NK-92 (cell line): ENCODE data around the gene FITM1.

Source experiments
- DNase-seq: peaks from one replicate; lab custom pipeline; 2025; ENCODE audit not compliant: unreplicated experiment; lab: John Stamatoyannopoulos, UW

FITM1 gene

DNA sequence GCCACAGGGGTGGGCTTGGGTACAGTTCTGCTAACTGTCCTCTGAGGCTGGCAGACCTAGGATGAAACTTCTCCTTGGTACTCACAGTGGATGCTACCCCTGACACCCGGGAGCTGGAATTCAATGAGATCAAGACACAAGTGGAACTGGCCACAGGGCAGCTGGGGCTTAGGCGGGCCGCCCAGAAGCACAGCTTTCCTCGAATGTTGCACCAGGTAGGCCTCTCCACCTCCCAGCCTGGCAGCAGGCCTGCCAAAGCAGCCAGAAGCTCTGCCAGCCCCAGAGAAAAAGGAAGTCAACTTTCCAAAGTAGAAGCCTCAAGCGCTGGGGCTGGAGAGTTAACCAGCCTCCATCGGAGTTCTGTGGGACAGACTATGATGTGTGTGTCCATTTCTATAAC, 13.3 kb upstream of the FITM1 start:
- no peak for DNase-seq

DNA sequence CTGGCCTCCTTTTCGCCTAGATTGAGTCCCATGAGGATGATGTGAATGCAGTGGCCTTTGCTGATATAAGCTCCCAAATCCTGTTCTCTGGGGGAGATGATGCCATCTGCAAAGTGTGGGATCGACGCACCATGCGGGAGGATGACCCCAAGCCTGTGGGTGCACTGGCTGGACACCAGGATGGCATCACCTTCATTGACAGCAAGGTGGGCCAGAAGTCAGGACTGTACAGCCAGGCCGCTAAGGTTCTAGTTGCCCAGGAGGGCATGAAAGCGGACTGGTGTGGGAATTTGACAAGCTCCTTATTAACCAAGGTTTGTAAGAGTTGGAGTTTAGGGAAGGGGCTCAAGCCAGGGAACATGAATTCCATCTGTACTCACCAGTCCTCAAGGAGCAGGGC, 10.8 kb upstream of the FITM1 start:
- DNase-seq: no peak

DNA sequence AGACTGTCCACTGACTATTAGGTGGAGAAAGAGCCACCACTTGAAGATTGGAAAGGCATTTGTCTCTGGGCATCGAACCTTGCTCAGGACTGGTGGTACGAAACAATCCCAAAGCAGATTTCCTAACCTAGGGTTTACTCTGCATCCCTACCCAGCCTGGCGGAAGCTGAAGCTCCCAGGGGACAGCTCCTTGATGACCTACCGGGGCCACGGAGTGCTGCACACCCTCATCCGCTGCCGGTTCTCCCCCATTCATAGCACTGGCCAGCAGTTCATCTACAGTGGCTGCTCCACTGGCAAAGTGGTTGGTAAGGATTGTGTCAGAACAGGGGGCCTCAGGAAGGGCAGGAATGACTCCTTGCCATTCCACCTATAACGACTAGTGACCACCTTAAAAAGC, 9.2 kb upstream of the FITM1 start:
- DNase-seq: no peak

- DNase-seq: no peak
These were observed 8.0 kb upstream of the FITM1 start for GRCh38 chr14:24122416-24122815.

DNA sequence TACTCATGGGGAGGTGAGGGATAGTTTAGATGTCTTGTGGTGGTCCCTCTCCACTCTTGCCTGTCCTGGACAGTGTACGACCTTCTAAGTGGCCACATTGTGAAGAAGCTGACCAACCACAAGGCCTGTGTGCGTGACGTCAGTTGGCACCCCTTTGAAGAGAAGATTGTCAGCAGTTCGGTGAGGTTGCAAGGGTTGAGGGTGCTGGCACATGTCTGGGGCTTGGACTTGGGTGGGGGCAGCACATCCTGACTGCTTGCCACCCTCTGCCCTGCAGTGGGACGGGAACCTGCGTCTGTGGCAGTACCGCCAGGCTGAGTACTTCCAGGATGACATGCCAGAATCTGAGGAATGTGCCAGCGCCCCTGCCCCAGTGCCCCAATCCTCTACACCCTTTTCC, 7.6 kb upstream of the FITM1 start:
- no peak for DNase-seq

DNA sequence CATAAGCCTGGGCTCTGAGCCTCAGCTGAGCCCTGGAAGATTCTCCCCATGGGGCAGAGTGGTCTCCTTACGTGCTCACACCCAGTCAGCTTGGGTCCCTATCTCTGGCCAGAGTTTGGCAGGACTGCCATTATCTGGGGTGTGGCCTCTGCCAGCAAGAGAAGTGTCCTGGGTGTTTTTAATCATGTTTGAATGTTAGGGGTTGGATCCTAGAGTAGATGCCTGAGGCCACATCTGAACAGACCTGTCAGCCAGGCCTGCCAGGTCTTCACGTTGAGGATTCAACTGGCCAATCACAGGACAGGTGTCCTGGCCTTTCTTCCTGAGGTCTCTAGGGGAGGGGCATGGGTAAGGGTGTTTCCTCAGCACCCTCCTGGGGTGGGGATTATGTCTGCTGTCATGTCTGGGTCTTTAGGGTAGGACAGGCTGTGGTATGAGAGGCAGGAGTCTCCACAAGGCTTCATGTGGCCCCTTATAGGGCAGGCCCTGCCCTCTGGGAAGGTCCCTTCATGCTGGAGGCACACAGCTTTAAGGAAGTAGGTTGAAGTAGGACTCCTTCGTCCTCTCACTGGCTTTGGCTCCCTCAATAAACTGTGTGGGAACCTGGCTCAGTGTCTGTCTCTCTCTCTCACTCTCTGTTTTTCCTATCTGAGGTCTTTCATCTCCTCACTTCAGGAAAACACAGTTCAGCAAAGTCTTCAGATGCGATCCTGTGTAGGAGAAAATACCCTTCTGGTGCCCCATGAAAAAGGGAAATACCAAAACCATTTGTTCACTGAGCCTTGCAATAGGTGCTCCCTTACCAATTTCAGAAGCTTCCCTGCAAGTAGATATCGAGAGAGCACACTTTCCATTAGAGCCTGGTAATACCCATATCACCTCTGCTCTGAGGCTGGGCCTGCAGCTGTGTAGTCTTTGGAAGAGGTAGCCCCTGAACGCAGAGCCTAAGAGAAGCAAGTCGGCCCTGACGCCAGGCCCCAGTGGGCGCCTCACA, 6.7 kb upstream of the FITM1 start:
- DNase-seq: no peak

DNA sequence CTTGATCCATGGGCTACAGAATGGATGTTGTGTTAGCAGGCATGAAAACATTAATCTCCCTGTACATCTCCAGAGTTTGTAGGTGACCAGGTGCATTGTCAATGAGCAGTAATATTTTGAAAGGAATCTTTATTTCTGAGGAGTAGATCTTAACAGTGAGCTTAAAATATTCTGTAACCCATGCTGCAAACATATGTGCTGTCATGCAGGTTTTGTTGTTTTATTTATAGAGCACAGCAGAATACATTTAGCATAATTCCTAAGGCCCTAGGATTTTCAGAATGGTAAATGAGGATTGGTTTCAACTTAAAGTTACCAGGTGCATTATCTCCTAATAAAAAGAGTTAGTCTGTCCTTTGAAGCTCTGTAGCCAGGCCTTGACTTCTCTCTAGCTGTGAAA, 3.5 kb upstream of the FITM1 start:
- DNase-seq: no peak

- DNase-seq: no peak
These were observed 2.8 kb upstream of the FITM1 start for GRCh38 chr14:24127673-24128072.

GRCh38 chr14:24129410-24129998, 955 bp upstream of the FITM1 start:
- DNase-seq: no peak

DNA sequence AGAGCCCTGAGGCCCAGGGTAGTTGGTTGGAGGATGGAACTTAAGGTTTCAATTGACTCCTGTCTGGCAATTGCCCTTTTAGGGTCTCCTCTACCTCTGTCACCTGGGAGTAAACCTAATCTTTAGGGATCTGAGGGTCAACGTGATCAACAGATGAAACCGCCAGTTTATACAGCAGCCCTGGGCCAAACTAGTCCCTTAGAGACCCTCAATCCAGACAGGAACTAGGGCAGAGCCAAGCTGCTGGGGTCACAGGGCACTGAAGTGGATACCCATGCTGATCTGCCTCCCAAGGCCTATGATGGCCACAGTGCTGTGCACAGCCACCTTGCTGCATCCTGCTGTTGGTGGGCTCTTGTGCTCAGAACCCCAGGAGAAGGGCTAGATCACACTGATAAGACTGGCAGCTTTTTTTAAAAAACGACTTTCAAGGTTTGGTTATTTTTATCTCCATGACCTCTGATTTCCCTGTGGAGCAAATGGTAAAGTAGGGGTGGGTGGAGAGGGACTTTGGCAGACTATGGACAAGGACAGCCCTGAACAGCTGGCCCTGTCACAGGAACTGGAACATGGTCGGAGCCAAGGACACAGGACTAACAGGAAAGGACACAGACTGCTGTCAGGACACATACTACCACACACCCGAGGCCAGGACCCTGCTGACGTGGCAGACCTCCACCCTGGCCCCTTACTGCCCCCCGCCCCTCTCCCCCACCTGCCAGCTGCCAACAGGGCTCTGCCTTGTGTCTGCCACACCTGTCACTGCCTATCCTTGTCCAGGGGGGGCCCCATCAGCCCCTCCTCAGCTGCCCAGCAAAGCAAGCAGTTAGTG, 474 bp downstream of the FITM1 start:
- no peak for DNase-seq

GRCh38 chr14:24131549-24131966, 1.1 kb downstream of the FITM1 start:
- DNase-seq: no peak

- DNase-seq: no peak
These were observed 1.7 kb downstream of the FITM1 start for GRCh38 chr14:24132061-24132685.

- DNase-seq: no peak
These were observed 2.5 kb downstream of the FITM1 start for GRCh38 chr14:24132976-24133375.

DNA sequence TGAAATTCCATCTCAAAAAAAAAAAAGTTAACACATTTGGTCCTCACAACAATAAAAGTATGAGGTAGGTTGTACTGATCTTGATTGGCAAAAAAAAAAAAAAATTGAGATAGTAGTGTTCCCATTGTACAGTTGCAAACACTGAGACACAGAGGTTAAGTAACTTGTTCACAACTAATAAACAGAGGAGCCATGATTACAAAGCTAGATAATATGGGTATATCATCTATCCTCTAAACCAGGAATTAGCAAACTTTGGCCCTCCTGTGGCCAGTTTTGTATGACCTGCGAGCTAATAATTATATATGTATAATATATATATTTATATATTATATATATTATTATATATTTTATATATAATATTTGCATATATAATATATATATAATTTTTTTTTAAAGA, 3.3 kb downstream of the FITM1 start:
- no peak for DNase-seq

DNA sequence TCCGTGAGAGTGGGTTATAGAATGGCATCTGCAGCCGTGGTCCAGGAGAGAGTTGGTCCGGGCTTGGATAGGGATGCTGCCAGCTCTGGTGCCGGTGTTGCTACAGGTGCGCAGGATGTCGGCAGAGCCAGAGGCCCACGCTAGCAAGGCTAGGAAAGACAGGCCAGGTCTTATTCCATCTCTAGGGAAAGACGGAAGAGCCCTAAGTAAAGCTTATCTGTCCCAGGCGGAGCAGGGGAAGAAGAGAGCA, 5.0 kb downstream of the FITM1 start:
- no peak for DNase-seq

DNA sequence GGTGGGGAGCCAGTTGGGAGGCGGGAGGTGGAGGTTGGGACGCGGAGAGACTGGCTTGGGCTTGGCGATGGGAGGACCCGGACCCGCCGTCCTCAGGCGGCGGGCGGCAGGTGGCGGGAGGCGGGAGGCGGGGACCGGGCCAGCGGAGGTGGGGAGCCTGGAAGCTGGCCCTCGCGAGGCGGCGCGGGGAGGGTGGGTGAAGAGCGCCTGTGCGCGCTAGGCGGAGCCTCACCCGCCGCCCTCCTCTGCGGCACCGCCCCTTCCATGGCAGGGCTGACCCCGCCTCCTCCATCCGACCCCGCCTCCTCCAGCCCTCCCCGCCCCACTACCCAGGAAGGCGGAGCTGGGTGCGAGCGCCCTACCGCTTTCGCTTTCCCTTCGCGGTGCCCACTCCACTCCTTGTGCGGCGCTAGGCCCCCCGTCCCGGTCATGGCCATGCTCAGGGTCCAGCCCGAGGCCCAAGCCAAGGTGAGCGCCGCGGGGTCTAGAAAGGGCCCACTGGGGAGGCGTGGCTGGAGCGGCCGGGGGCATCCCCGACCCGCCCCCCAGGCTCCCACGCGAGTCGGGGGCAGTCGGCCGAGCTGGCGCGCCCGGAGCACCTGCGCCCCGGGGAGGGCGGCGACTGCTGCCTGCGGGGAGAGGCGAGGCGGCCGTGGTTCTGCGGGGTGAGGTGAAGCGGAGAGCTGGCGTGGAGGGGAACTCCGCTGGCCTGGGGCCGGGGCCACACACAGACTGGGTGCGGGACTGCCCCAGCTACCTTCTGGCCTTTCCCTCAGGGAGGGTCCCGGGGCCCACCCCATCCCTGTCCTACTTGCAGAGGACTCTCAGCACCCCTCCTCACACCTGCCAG, 5.6 kb downstream of the FITM1 start, which contains the start of gene PSME1:
PSME1 (plus strand) TSS at position 361 of the 850 bp plus-strand sequence; CDS start at position 430, 69 bp downstream.
- DNase-seq: peak; percentile 41

DNA sequence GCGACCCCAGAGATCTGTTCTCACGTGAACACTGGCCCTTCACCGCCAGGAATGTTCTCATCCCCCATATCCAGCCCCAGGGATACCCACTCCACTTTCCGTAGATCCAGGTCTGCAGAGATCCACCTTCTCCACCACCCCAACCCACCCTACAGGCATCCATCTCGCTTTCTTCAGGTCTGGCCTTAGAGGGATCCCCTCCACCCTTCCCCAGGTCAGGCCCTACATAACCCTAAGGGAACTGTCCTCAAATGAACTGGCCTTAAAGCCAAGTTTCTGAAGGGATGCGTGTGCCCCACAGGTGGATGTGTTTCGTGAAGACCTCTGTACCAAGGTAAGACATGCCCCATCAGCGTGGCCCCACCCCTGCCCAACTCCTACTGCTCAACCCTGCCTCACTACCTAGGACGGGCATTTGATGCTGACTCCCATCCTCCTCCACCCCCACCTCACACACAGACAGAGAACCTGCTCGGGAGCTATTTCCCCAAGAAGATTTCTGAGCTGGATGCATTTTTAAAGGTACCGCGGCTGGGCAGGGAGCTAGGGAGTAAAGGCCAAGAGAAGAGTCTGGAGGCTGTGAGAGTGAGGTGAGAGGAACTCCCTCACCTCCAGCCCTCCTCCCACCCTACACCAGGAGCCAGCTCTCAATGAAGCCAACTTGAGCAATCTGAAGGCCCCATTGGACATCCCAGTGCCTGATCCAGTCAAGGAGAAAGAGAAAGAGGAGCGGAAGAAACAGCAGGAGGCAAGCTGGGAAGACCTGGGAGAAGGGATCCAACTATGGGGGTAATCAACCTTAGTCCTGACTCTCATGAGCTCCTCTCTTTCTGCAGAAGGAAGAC, 6.4 kb downstream of the FITM1 start:
- DNase-seq: no peak

- no peak for DNase-seq
These were observed 7.3 kb downstream of the FITM1 start for GRCh38 chr14:24137529-24138395.
